HG03039 (cell line): ENCODE results near the gene OSBP2.

ENCODE experiments used
- ATAC-seq: cut with Tn5 transposase; IDR thresholded peaks from one replicate; pipeline ENCODE4 v1.9.1; 2021; ENCODE audit warnings: mild to moderate bottlenecking, moderate library complexity; ENCODE audit not compliant: unreplicated experiment

The OSBP2 gene

GRCh38 chr22:30930228-30930627 is 235.6 kb downstream of the OSBP2 start:
- no peak for ATAC-seq

- ATAC-seq, result no peak
Measured at GRCh38 chr22:30931541-30932300, 237.0 kb downstream of the OSBP2 start.

- no peak for ATAC-seq
Measured at GRCh38 chr22:30932661-30933060, 238.0 kb downstream of the OSBP2 start.

- ATAC-seq, result no peak
Measured at GRCh38 chr22:30933457-30933856, 238.8 kb downstream of the OSBP2 start.

- ATAC-seq, result no peak
Measured at GRCh38 chr22:30934053-30934452, 239.4 kb downstream of the OSBP2 start.

- ATAC-seq, result no peak
Measured at GRCh38 chr22:30940685-30941362, 246.2 kb downstream of the OSBP2 start.

- no peak for ATAC-seq
Measured at GRCh38 chr22:30941363-30941740, 246.7 kb downstream of the OSBP2 start.

- no peak for ATAC-seq
Measured at GRCh38 chr22:30943368-30943767, 248.7 kb downstream of the OSBP2 start.

GRCh38 chr22:30944986-30945385 is 250.3 kb downstream of the OSBP2 start:
- ATAC-seq, result no peak

GRCh38 chr22:30945653-30946052 is 251.0 kb downstream of the OSBP2 start:
- no peak for ATAC-seq

GRCh38 chr22:30946354-30946753 is 251.7 kb downstream of the OSBP2 start:
- no peak for ATAC-seq

GRCh38 chr22:30947173-30947815 is 252.6 kb downstream of the OSBP2 start:
- ATAC-seq, result no peak

- ATAC-seq, result no peak
Measured at GRCh38 chr22:30947816-30948454, 253.3 kb downstream of the OSBP2 start.

GRCh38 chr22:30948930-30949342 is 254.3 kb downstream of the OSBP2 start:
- no peak for ATAC-seq

GRCh38 chr22:30949934-30950660 is 255.4 kb downstream of the OSBP2 start:
- ATAC-seq, result no peak

GRCh38 chr22:30953206-30953605 is 258.5 kb downstream of the OSBP2 start:
- no peak for ATAC-seq

GRCh38 chr22:30955153-30955552 is 260.5 kb downstream of the OSBP2 start:
- no peak for ATAC-seq
